ENCODE results near the gene VWA3A. TPM values are rescaled to one million over a fixed set of nuclear protein-coding genes. Genes with fewer than 3 reads are reported as not detected.

VWA3A gene
- total and polyA plus RNA-seq, 2 of the 8 experiments (the other 6 are each of a cell fraction or from before 2014, with no cell fraction given), result 0.05 TPM; not detected in 1

- no peak for DNase-seq (ENCODE audit: low read depth in 1 of 2, low spot score in 2 of 2)
- H3K23me2 ChIP-seq (ENCODE audit: low read depth, low read length), result peaks cover 11% of the 10 kb centered on the region; the same call in 1 of the 2 replicates
- no peak overlapping the region for H3K23ac ChIP-seq (ENCODE audit: insufficient read length)
- H2AK5ac ChIP-seq (ENCODE audit: low read depth, low read length), result no peak overlapping the region
- FAIRE-seq, result no peak
- ChIA-PET CTCF (ENCODE audit: partially characterized antibody) (interaction anchor here (0.8 to 2.2 kb wide), 5 partner anchors 11 to 109 kb away, joined by 3 to 8 read pairs (median 4); no protein-coding TSS in a partner anchor), POLR2A (ENCODE audit: partially characterized antibody) (interaction anchor here (1.5 kb wide), 1 partner anchor 10 kb away, joined by 5 read pairs; no protein-coding TSS in a partner anchor)
- no peak overlapping the region for H4K8ac ChIP-seq (ENCODE audit: extremely low read depth, insufficient read depth, low read length)
- no peak overlapping the region for H3K14ac ChIP-seq (ENCODE audit: insufficient read length)
- no peak overlapping the region for H3K18ac ChIP-seq (ENCODE audit: extremely low read depth, low read length)
- no peak overlapping the region for H3K4me3 ChIP-seq (ENCODE audit: extremely low read depth in 1 of 4, insufficient read depth in 2 of 4, low read depth in 3 of 4, low read length in 4 of 4)
- no peak overlapping the region for H2BK12ac ChIP-seq (ENCODE audit: low read depth, low read length)
- H3K4me1 ChIP-seq (replicated peaks in 1 of 4; ENCODE audit: control insufficient read depth in 3 of 4, insufficient read depth in 4 of 4, low read length in 3 of 4), result no peaks in the 10 kb centered on the region
- no peak overlapping the region for H2AFZ ChIP-seq (ENCODE audit: low read length)
- H2BK20ac ChIP-seq (ENCODE audit: low read length), result no peak overlapping the region
- no peak overlapping the region for H3K4ac ChIP-seq (replicated peaks; ENCODE audit: insufficient read length, low read depth, low read length)
- H3K79me1 ChIP-seq (ENCODE audit: low read depth, low read length), result no peaks in the 10 kb centered on the region
- H4K5ac ChIP-seq (ENCODE audit: insufficient read length, low read depth, low read length), result no peak overlapping the region
- no peak overlapping the region for H2BK120ac ChIP-seq (replicated peaks; ENCODE audit: low read depth, low read length)
- no peak overlapping the region for H3K9ac ChIP-seq (replicated peaks in 1 of 4; ENCODE audit: extremely low read depth in 1 of 4, low read depth in 3 of 4, low read length in 3 of 4)
- WGBS, 2 experiments (ENCODE audit: extremely low coverage in 1 of 2, insufficient coverage in 1 of 2, insufficient read length in 1 of 2, insufficient replicate concordance in 2 of 2, low coverage in 1 of 2, low lambda C conversion rate in 2 of 2, missing lambda C conversion rate in 1 of 2), result 87% methylated on average over 5 of the region's 5 CpGs; no CpG with 5 or more reads in 1 of the 2 experiments
- no peak overlapping the region for H3K56ac ChIP-seq (replicated peaks; ENCODE audit: insufficient read length, low read depth, low read length)
- H4K91ac ChIP-seq (replicated peaks; ENCODE audit: insufficient read length, low read length), result no peak overlapping the region
- no peak for TF ChIP-seq RAD21 (IDR thresholded peaks at IDR 0.05 in 1 of 2, conservative IDR thresholded peaks at IDR 0.05 in 1 of 2; ENCODE audit: low read depth in 2 of 2, low read length in 2 of 2)
- TF ChIP-seq EP300 (IDR thresholded peaks at IDR 0.05; ENCODE audit: borderline replicate concordance in 1 of 2, low read depth in 2 of 2, low read length in 2 of 2), result no peak
- H2BK15ac ChIP-seq (ENCODE audit: low read length), result peak overlapping the region; percentile 1; the same call in 1 of the 2 replicates
- no peaks in the 10 kb centered on the region for H3K9me3 ChIP-seq (ENCODE audit: insufficient read depth in 2 of 2, low read depth in 1 of 2, low read length in 1 of 2)
- H3K79me2 ChIP-seq (ENCODE audit: control insufficient read depth in 1 of 2, insufficient read depth in 2 of 2, low read length in 2 of 2), result no peaks in the 10 kb centered on the region
- no peak overlapping the region for H2BK5ac ChIP-seq (ENCODE audit: low read depth, low read length)
- peaks cover 0 to 21% (median 14%) of the 10 kb centered on the region in 4 experiments; a peak in 6 of 7 replicates for H3K27me3 ChIP-seq (replicated peaks in 1 of 4; ENCODE audit: control insufficient read depth in 3 of 4, extremely low read depth in 1 of 4, insufficient read depth in 3 of 4, low read length in 3 of 4)
- H3K4me2 ChIP-seq (ENCODE audit: insufficient read depth in 1 of 2, low read depth in 2 of 2, low read length in 2 of 2), result no peak overlapping the region
- H3K27ac ChIP-seq (ENCODE audit: low read depth, low read length), result no peak overlapping the region
- no peaks in the 10 kb centered on the region for H3K36me3 ChIP-seq (ENCODE audit: control insufficient read depth in 2 of 4, insufficient read depth in 4 of 4, low read length in 3 of 4)
- no peaks in the 10 kb centered on the region for H4K20me1 ChIP-seq (replicated peaks in 1 of 2; ENCODE audit: control insufficient read depth in 1 of 2, insufficient read depth in 2 of 2, low read length in 2 of 2)
Measured at GRCh38 chr16:22164482-22164881, 72.1 kb downstream of the VWA3A start.

All from H1 (cell line).